Activated naive CD8-positive, alpha-beta T cell treated with anti-CD3 and anti-CD28 coated beads for 36 hours (primary cell): ENCODE data around the gene KPTN. TPM values are rescaled to one million over a fixed set of nuclear protein-coding genes. Genes with fewer than 3 reads are reported as not detected.

Experiments used
- DNase-seq: peaks from one replicate; pipeline ENCODE4 v3.0.0; 2021
- H3K27ac Mint-ChIP-seq: one replicate; pipeline ENCODE4 v1.8.0; 2022; ENCODE audit warnings: mild to moderate bottlenecking, moderate library complexity, mixed read lengths
- H3K27me3 Mint-ChIP-seq: one replicate; pipeline ENCODE4 v1.8.0; 2022; ENCODE audit warnings: mild to moderate bottlenecking, mixed read lengths
- H3K36me3 Mint-ChIP-seq: one replicate; pipeline ENCODE4 v1.8.0; 2021; ENCODE audit warnings: mild to moderate bottlenecking, mixed read lengths
- H3K4me1 Mint-ChIP-seq: one replicate; pipeline ENCODE4 v1.8.0; 2021; ENCODE audit warnings: mixed read lengths
- H3K4me3 Mint-ChIP-seq: one replicate; pipeline ENCODE4 v1.8.0; 2022; ENCODE audit warnings: mild to moderate bottlenecking, moderate library complexity, mixed read lengths
- H3K9me3 Mint-ChIP-seq: one replicate; pipeline ENCODE4 v1.8.0; 2022; ENCODE audit warnings: mixed read lengths
- total RNA-seq, 2 experiments: library from RNA; stranded (reverse); gene quantifications; one replicate each; pipeline ENCODE4 v1.2.3, GENCODE V29; 2021

Gene KPTN
- total RNA-seq, 2 experiments from 2014 or later, result 12.4 to 13.4 TPM

DNA sequence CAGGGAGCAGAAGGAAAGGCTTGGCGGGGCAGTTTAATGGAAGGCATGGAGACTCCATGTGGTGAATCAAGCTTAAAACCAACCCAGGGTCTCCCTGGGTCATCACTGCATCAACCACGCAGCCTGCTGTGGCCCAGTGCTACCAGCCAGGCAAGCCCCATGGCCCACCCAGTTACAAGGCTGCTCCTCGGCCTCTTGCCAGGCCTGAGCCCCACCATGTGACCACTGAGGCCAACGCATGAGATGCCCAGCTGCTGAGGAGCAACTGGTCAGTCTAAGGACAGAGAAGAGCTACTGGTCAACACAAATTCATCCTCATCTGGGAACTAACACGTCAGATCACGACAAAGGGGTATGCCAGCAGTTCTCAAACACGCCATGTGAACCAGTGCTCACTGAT lies 15.4 kb upstream of the KPTN start:
- no peak overlapping the region for H3K4me3 Mint-ChIP-seq
- no peaks in the 10 kb centered on the region for H3K27me3 Mint-ChIP-seq
- H3K4me1 Mint-ChIP-seq, result no peaks in the 10 kb centered on the region
- no peaks in the 10 kb centered on the region for H3K9me3 Mint-ChIP-seq
- peaks cover 5% of the 10 kb centered on the region for H3K36me3 Mint-ChIP-seq
- H3K27ac Mint-ChIP-seq, result no peak overlapping the region
- DNase-seq, result no peak

DNA sequence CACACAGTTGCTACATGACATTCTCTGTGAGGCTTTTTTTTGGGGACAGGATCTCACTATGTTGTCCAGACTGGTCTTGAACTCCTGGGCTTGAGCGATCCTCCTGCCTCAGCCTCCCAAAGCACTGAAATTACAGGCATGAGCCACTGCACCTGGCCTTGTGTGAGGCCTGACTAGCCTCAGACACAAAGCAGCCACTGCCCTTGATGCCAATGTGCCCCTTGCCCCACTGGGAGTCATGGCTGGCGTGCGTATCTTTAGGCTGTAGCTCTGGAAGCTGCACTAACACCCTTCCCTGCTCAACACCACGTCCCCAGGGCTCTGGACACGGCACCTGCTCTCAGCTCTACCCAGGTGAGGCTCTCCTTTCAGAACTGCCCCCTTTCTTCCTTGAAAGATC lies 14.5 kb upstream of the KPTN start:
- no peak for DNase-seq
- peaks cover 5% of the 10 kb centered on the region for H3K36me3 Mint-ChIP-seq
- peaks cover under 1% of the 10 kb centered on the region for H3K4me1 Mint-ChIP-seq

DNA sequence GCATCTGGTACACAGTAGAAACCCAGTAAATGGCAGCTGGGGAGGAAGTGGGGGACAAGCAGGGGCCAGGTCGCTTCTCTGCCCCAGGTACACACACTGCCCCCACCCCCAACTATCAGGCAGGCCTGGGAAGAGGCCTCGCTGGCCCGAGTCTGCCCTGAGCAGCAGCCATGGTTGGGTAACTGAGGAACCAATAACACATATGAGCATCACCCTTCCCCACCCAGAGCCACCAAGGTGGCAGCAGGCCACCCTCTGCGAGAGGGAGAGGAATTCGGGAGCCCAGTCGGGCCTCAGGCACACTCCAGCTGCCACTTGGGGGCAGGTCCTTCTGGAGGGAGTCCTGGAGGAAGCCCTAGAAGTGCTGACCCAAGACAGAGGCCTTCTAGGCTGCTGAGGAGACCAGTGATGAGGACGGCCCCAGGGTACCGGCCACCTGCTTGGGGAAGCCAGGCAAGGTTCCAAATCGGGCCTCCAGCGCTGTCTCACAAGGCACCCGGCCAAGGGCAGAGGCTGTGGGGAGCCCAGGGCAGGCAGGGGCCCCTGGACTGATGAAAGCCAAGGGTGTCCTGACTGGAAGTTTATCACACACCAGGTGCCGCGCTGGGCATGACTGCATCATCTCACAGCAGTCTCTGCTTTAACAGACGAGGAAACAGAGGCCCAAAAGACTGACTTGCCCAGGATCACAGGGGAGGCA lies 14.0 kb upstream of the KPTN start:
- peaks cover 3% of the 10 kb centered on the region for H3K4me1 Mint-ChIP-seq
- H3K27me3 Mint-ChIP-seq, result no peaks in the 10 kb centered on the region
- DNase-seq, result no peak
- no peak overlapping the region for H3K4me3 Mint-ChIP-seq
- no peaks in the 10 kb centered on the region for H3K9me3 Mint-ChIP-seq
- H3K27ac Mint-ChIP-seq, result no peak overlapping the region
- peaks cover 2% of the 10 kb centered on the region for H3K36me3 Mint-ChIP-seq

More for the DNA sequence above, 14.5 kb upstream of the KPTN start:
- Mint-ChIP-seq H3K9me3 (no peaks in the 10 kb centered on the region), H3K4me3 (no peak overlapping the region), H3K27me3 (no peaks in the 10 kb centered on the region), H3K27ac (no peak overlapping the region)

DNA sequence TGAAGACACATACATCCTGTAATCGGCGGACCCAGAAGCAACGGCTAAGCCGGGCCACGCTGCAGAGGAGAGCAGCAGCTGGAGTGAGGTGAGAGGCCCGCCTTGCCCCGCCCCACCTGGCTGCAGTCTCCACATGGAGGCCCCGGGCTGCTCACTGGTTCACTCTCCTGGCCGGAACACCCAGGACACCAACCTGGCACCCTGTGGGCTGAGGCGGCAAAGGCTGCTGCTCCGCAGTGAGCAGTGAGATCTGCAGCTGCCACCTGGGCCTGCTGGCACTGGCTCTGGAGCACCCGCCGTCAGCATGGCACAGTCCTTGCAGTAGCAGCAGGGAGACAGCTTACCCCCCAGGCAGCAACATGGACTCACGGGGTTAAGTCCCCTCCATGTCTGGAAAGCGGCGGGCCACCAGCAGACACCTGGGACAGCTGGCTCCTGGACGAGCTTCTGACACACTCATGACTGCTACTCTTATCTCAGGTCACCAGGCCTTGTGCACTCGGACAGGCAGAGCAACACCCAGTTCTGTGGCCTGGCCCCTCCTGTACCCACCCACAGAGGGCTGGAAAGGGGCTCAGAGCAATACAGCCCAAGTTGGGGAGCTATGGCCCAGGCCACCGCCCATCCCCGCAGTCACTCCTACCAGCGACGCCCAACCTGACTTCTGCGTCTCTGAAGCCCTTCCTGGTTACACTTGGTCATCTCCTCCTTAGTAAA lies 13.2 kb upstream of the KPTN start:
- DNase-seq, result no peak
- H3K36me3 Mint-ChIP-seq, result peaks cover 4% of the 10 kb centered on the region
- peaks cover 3% of the 10 kb centered on the region for H3K4me1 Mint-ChIP-seq
- H3K27ac Mint-ChIP-seq, result no peak overlapping the region
- no peaks in the 10 kb centered on the region for H3K9me3 Mint-ChIP-seq
- no peak overlapping the region for H3K4me3 Mint-ChIP-seq
- H3K27me3 Mint-ChIP-seq, result no peaks in the 10 kb centered on the region

DNA sequence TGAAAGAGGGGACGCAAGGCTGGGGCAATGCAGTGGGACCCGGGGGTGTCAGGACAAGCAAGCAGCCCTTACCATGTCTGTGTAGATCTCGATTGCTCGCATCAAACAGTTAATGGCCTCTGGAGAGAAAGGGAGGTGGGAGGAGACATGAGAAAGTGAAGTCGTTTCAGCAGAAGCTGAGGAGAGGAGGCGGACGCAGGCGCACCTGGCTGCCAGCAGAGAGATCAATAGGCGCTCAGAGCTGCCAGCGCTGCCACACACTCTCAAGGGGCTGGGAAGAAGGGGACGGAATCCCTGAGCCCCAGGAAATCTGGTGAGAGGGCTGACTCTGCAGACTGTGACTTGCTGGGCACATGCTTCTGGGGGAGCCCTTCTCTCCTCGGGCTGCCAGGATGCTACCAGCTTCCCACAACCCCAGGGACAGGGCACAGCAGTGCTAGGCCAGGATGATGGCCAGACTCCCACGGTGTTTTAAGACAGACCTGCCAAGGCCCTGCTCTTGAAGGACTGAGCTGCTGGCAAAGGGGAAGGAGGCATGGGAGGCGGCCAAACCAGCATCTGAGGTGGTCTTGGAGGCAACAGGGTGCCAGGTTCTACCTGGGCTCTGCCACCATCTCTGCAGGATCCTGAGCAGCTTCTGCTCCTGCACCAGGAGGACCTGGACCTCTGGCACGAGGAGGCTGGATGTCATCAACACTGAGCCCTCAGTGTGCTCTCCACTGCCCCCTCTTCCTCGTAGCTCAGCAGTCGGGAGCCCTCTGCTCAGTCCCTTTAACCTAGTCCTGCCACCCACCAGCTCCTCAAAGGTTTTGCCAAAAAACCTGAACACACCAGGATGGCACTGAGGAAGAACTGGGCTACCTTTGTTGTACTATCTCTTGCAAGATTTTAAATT lies 11.7 kb upstream of the KPTN start:
- Mint-ChIP-seq H3K36me3 (peaks cover 4% of the 10 kb centered on the region), H3K4me1 (peaks cover 3% of the 10 kb centered on the region), H3K27ac (no peak overlapping the region), H3K27me3 (no peaks in the 10 kb centered on the region), H3K4me3 (no peak overlapping the region), H3K9me3 (no peaks in the 10 kb centered on the region)
- DNase-seq, result no peak

DNA sequence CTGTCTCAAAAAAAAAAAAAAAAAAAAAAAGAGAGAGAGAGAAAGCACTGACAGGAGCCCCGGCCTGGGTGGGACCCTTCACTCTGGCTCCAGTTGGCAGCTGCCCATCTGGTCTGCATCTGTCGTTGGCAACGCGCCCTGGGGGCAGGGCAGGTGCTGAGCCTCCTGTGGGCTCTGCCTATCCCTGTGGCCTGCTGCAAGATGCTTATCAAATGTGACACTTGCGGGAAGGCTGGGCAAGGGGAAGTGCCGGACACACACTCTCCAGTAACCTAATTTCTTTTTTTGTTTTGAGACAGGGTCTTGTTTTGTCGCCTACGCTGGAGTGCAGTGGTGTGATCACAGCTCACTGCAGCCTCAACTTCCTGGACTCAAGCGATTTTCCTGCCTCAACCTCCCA lies 10.7 kb upstream of the KPTN start:
- peaks cover 3% of the 10 kb centered on the region for H3K4me1 Mint-ChIP-seq
- H3K36me3 Mint-ChIP-seq, result peaks cover 6% of the 10 kb centered on the region
- H3K27me3 Mint-ChIP-seq, result no peaks in the 10 kb centered on the region
- H3K9me3 Mint-ChIP-seq, result no peaks in the 10 kb centered on the region
- no peak for DNase-seq
- no peak overlapping the region for H3K27ac Mint-ChIP-seq
- no peak overlapping the region for H3K4me3 Mint-ChIP-seq

DNA sequence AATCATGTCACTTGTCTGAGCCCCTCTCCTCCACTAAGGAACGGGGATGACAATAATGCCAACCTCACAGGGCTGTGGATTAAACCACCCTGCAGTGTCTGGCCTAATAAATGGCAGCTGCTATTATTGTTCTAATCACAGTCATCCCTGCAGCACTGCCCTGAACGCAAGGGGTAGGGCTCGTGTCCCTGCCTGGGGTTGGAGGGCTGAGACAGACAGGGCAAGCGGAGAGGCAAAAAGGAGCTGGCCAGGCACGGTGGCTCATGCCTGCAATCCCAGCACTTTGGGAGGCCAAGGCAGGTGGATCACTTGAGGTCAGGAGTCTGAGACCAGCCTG lies 10.2 kb upstream of the KPTN start:
- Mint-ChIP-seq H3K4me3 (no peak overlapping the region), H3K4me1 (peaks cover 3% of the 10 kb centered on the region), H3K27me3 (no peaks in the 10 kb centered on the region), H3K36me3 (peaks cover 6% of the 10 kb centered on the region), H3K27ac (no peak overlapping the region), H3K9me3 (no peaks in the 10 kb centered on the region)
- no peak for DNase-seq

DNA sequence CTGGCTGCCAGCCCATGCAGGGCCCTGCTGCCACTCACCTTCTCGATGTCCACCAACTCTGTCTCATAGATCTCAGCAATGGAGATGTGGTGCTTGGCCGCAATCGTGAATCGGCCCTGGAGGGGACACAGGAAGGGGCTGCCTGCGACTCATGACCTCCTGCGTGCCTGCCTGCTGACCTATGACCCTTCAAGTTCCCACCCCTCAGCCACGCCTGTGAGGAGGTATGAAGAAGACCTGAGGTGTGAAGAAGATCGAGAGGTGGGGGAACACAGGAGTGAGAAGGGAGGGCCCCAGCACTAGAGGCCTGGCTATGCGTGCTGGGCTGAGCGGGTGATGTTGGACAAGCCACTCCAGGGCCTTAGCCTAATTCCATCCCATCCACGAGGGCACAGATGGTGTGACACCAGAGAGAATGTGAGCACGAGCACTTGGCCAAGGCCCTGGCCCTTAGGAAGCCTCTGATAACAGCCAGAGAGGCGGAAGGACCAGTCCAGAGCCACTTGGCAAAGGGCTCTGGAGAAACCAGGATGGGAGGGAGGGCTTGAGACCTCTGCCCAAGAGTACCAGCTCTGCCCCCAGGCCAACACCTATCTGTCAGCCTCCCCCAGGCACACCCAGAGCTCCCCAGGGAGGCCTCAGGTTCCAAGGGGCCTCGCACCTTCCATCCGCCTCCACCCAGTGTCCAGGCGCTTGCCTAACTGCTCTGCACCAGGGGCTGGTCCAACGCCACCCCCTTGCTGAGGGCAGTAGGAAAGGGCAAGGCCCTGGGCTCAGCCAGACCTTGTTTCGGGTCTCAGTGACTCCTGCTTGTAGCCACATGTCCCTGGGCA lies 9.6 kb upstream of the KPTN start:
- H3K4me3 Mint-ChIP-seq, result no peak overlapping the region
- H3K27me3 Mint-ChIP-seq, result no peaks in the 10 kb centered on the region
- H3K4me1 Mint-ChIP-seq, result peaks cover 3% of the 10 kb centered on the region
- no peak overlapping the region for H3K27ac Mint-ChIP-seq
- peaks cover 6% of the 10 kb centered on the region for H3K36me3 Mint-ChIP-seq
- no peak for DNase-seq
- H3K9me3 Mint-ChIP-seq, result no peaks in the 10 kb centered on the region

DNA sequence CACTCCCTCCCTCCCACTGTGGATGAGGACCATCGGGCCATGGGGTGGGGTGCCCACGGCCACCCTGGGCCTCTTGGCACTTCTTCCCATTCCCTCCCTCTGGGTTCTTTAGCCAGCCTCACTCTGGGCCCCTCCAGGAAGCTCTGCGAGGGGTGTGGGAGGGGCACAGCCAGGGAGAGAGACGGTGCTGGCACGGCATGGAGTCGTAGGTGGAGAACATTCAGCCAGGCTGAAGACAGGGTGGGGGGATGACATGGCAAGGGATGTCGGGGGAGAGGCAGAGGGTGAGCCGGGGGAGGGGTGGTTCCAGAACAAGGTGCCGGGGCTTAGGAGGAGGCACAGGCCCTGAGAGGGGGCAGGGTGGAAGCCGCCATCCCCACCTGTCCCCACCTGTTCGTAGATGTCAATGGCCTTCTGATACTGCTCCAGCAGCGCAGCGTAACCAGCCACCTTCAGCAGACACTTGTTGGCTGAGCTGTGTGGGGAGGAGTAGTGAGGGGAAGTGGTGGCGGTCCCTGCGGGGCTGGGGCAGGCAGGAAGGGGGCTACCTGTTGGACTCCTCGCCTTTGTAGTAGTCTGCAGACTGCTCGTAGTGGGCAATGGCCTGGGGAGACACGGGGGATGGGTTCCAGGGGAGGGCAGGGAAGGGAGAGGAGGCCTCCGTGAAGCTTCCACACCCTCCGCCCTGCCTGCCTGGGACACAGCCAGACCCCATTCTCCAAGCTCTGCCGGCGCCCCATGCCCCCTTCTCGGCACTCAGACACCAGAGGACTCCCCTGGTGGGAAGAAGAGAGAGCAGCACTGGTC lies 8.8 kb upstream of the KPTN start:
- Mint-ChIP-seq H3K27me3 (no peaks in the 10 kb centered on the region), H3K27ac (no peak overlapping the region), H3K9me3 (no peaks in the 10 kb centered on the region), H3K4me1 (peaks cover 3% of the 10 kb centered on the region), H3K4me3 (no peak overlapping the region), H3K36me3 (peaks cover 6% of the 10 kb centered on the region)
- DNase-seq, result no peak

DNA sequence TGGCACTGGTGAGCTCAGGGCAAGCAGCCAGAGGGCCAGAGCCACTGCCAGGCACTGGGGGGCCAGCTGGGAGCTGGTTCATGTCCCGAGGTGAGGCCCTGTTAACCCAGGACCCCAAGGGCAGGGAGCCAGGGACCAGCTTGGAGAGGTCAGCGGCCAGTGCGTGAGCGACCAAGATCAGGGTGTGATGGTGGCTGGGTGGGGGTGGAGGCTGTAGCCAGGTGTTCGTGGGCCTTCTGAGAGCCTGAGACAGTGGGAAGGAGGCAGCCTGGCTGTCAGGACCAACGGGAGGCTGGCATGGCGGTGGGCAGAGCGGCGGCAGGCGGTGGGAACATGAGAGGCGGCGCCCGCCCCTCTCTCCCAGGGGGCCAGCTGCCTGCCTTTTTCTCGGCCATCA lies 8.1 kb upstream of the KPTN start:
- H3K27ac Mint-ChIP-seq, result no peak overlapping the region
- no peak for DNase-seq
- no peak overlapping the region for H3K4me3 Mint-ChIP-seq
- H3K4me1 Mint-ChIP-seq, result peaks cover 10% of the 10 kb centered on the region
- H3K27me3 Mint-ChIP-seq, result no peaks in the 10 kb centered on the region
- no peaks in the 10 kb centered on the region for H3K9me3 Mint-ChIP-seq
- peaks cover 9% of the 10 kb centered on the region for H3K36me3 Mint-ChIP-seq

DNA sequence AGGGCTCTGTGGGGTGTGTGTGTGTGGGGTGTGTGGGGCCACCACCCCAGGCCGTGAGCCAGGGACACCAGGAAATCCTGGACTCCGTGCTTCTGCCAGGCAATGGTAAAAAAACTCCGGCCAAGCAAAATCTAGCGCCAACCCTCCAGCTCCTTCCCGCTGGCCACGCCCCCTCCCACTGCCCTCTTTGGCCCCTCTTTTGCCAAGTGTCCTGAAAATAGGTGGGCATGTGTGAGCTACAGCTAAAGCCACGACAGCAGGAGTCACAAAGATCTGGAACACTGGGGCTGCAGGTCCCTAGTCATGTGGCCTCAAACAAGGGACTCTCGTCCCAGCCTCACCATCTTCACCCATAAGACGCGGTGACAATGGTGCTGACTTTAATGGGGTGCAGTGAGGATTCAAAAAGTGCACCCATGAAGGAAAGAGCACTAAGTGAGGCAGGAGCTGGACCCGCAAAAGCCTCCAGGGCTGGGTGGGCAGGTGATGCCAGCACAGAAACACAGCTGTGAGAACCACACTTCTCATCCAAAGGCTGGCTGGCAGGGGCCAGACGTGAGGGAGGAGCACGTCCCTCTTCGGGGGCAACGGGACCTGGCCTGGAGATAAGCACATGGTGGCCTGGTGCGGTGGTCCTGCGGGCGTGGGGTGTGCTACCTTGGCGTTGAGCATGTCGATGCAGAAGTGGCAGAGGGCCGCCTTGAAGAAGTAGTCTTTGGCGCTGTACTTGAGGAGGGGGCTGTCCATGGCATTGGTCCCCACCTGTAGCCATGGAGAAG lies 7.5 kb upstream of the KPTN start:
- Mint-ChIP-seq H3K27me3 (no peaks in the 10 kb centered on the region), H3K4me1 (peaks cover 16% of the 10 kb centered on the region), H3K36me3 (peaks cover 10% of the 10 kb centered on the region), H3K27ac (no peak overlapping the region), H3K4me3 (no peak overlapping the region), H3K9me3 (no peaks in the 10 kb centered on the region)
- DNase-seq, result no peak

DNA sequence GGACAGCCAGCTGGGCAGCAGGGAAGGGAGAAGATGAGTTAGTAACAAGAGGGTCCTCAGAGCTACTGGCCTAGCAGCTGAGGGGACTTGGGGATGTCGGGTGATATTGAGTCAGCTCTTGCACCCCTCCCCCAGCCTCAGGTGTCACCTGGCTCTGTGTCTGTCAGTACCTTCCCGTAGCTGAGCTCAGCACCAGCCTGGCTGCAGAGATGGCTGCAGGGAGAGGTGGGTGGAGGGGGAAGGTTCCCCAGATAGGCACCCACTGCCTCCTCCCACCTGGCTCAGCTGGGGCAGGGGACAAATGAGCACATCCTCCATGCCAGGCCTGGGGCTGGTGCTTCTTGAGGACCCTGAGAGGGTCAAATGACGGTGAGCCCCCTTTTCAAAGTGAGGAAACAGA lies 6.8 kb upstream of the KPTN start:
- H3K27ac Mint-ChIP-seq, result no peak overlapping the region
- no peak for DNase-seq

DNA sequence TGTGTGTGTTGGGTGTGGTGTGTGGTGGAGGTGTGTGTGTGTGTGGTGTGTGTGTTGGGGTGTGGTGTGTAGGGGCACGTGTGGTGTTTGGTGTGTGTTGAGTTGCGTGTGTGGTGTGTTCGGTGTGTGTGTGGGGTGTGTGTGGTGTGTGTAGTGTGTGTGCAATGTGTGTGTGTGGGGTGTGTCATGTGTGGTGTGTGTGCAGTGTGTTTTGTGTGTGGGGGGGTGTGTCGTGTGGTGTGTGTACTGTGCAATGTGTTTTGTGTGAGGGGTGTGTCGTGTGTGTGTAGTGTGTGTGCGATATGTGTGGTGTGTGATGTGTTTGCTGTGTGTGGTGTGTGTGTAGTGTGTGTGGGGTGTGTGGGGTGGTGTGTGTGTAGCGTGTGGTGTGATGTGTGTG lies 6.0 kb upstream of the KPTN start:
- Mint-ChIP-seq H3K27me3 (no peaks in the 10 kb centered on the region), H3K4me1 (peaks cover 29% of the 10 kb centered on the region), H3K27ac (no peak overlapping the region), H3K9me3 (no peaks in the 10 kb centered on the region), H3K36me3 (peaks cover 18% of the 10 kb centered on the region), H3K4me3 (no peak overlapping the region)
- no peak for DNase-seq

More for the DNA sequence above, 6.8 kb upstream of the KPTN start:
- peaks cover 10% of the 10 kb centered on the region for H3K36me3 Mint-ChIP-seq
- no peaks in the 10 kb centered on the region for H3K9me3 Mint-ChIP-seq
- H3K4me3 Mint-ChIP-seq, result no peak overlapping the region
- H3K4me1 Mint-ChIP-seq, result peaks cover 22% of the 10 kb centered on the region
- H3K27me3 Mint-ChIP-seq, result no peaks in the 10 kb centered on the region
